ENCODE measurements around the gene MAP4K5. TPM values are rescaled to one million over a fixed set of nuclear protein-coding genes. Genes with fewer than 3 reads are reported as not detected.

MAP4K5 gene
- total and polyA plus RNA-seq, 2 donors from 2014 or later = 9.4 to 47.8 TPM

- Histone ChIP-seq H3K27ac (ENCODE audit: low read depth in 2 of 2, low read length in 2 of 2) (no peak overlapping the region), H3K27me3 (ENCODE audit: control insufficient read depth, insufficient read depth, low read length) (no peaks in the 10 kb centered on the region), H3K9me3 (ENCODE audit: control insufficient read depth in 2 of 3, insufficient read depth in 1 of 3, low read length in 3 of 3) (peaks cover 0 to 17% (median 9%) of the 10 kb centered on the region in 3 donors), H3K4me3 (ENCODE audit: low read length in 3 of 3) (no peak overlapping the region), H3K36me3 (ENCODE audit: control insufficient read depth in 2 of 3, insufficient read depth in 3 of 3, low read length in 3 of 3) (peaks cover 4 to 25% (median 13%) of the 10 kb centered on the region in 3 donors), H3K9ac (ENCODE audit: low read length in 3 of 3) (no peak overlapping the region), H3K4me1 (ENCODE audit: control insufficient read depth in 2 of 3, insufficient read depth in 2 of 3, low read depth in 1 of 3, low read length in 3 of 3) (no peaks in the 10 kb centered on the region)
- DNase-seq (no peak), FAIRE-seq (no peak)
- intact Hi-C loops (cut with DNase I) = no loop called here
- TF ChIP-seq CTCF (IDR thresholded peaks at IDR 0.05; ENCODE audit: borderline replicate concordance, extremely low read depth, insufficient read depth) = no peak
Observed at GRCh38 chr14:50469982-50470381, 62.4 kb downstream of the MAP4K5 start.

- Histone ChIP-seq H3K9ac (ENCODE audit: low read length in 3 of 3) (no peak overlapping the region), H3K36me3 (ENCODE audit: control insufficient read depth in 2 of 3, insufficient read depth in 3 of 3, low read length in 3 of 3) (peaks cover 6 to 14% (median 7%) of the 10 kb centered on the region in 3 donors), H3K27ac (ENCODE audit: low read depth in 2 of 2, low read length in 2 of 2) (no peak overlapping the region), H3K4me3 (ENCODE audit: low read length in 3 of 3) (no peak overlapping the region), H3K27me3 (ENCODE audit: control insufficient read depth, insufficient read depth, low read length) (no peaks in the 10 kb centered on the region), H3K9me3 (ENCODE audit: control insufficient read depth in 2 of 3, insufficient read depth in 1 of 3, low read length in 3 of 3) (no peaks in the 10 kb centered on the region), H3K4me1 (ENCODE audit: control insufficient read depth in 2 of 3, insufficient read depth in 2 of 3, low read depth in 1 of 3, low read length in 3 of 3) (no peaks in the 10 kb centered on the region)
- no peak for TF ChIP-seq CTCF (IDR thresholded peaks at IDR 0.05; ENCODE audit: borderline replicate concordance, extremely low read depth, insufficient read depth)
- intact Hi-C loops (cut with DNase I) = no loop called here
- no peak for DNase-seq
- no peak for FAIRE-seq
Observed at GRCh38 chr14:50462111-50462510, 70.3 kb downstream of the MAP4K5 start.

GRCh38 chr14:50453869-50454268 is 78.5 kb downstream of the MAP4K5 start:
- TF ChIP-seq CTCF (IDR thresholded peaks at IDR 0.05; ENCODE audit: borderline replicate concordance, extremely low read depth, insufficient read depth) = no peak
- Histone ChIP-seq H3K27me3 (ENCODE audit: control insufficient read depth, insufficient read depth, low read length) (no peaks in the 10 kb centered on the region), H3K36me3 (ENCODE audit: control insufficient read depth in 2 of 3, insufficient read depth in 3 of 3, low read length in 3 of 3) (peaks cover 3 to 25% (median 10%) of the 10 kb centered on the region in 3 donors), H3K27ac (ENCODE audit: low read depth in 2 of 2, low read length in 2 of 2) (no peak overlapping the region), H3K4me1 (ENCODE audit: control insufficient read depth in 2 of 3, insufficient read depth in 2 of 3, low read depth in 1 of 3, low read length in 3 of 3) (no peaks in the 10 kb centered on the region), H3K4me3 (ENCODE audit: low read length in 3 of 3) (no peak overlapping the region), H3K9ac (ENCODE audit: low read length in 3 of 3) (no peak overlapping the region), H3K9me3 (ENCODE audit: control insufficient read depth in 2 of 3, insufficient read depth in 1 of 3, low read length in 3 of 3) (no peaks in the 10 kb centered on the region)
- no peak for DNase-seq
- intact Hi-C loops (cut with DNase I) = no loop called here
- FAIRE-seq = no peak

Data from kidney (tissue), 14 donors.